ENCODE data around the gene CTXN3. TPM values are rescaled to one million over a fixed set of nuclear protein-coding genes. Genes with fewer than 3 reads are reported as not detected.
A peak's percentile ranks its signal among the peaks of the same experiment; 100 is the strongest.

CTXN3 gene
- total RNA-seq (ENCODE audit: unreplicated experiment) = not detected
- long read RNA-seq = 0 reads

DNA sequence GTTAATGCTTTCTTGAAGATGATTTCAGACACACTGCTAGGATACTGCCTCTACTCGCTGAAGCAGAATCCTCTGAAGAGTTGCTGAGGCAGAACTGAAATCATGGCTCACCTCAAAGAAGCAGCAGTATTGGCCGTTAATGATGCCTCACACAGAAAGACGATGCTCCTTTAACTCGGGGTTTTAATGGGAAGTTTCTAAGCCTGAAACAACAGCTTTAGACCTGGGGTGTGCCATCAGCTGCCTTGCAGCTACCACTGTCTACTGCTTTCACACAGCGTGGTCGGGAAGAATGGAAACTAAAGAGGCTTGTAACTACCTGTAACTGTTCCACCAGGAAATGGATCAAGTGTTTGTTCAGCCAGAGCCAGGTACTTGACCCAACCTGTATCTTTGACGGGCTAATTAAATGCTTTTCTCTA is at the start of gene CTXN3:
TSS of gene CTXN3 (plus strand) at position 65 of the 422 bp plus-strand sequence. CDS start 8,440 bp downstream, outside the sequence.
- Mint-ChIP-seq H3K4me1 (ENCODE audit: low read depth, unreplicated experiment) (peaks cover 25% of the 10 kb centered on the region), H3K9me3 (ENCODE audit: unreplicated experiment) (peaks cover 2% of the 10 kb centered on the region), H3K27me3 (ENCODE audit: unreplicated experiment) (no peaks in the 10 kb centered on the region), H3K36me3 (ENCODE audit: unreplicated experiment) (no peaks in the 10 kb centered on the region), H3K4me3 (ENCODE audit: unreplicated experiment) (peak within 1 kb of the TSS; percentile 41), H3K27ac (ENCODE audit: unreplicated experiment) (no peak within 1 kb of the TSS)
- no peak for TF ChIP-seq CTCF (IDR thresholded peaks at IDR 0.05; ENCODE audit: partially characterized antibody, unreplicated experiment)
- no peak for DNase-seq

DNA sequence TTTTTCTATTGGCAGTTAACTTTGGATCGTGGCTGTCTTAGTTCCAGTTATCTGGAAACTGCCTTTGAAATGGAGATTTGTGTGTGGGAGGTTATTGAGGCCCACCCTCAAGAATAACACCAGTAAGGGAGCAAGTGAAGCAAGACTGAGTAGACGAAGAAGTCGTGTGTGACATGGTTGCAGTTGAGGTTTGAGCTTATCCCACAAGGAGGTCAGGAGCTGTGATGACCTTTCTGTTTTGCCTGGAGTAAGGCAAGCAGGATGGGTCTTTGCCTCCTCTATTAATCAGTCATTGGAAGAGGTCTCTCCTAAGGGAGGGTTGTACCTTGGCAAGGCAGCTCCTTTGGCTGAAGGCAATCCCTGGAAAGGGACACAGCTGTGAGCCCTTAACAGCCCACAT is 49.6 kb upstream of the CTXN3 start:
- no peaks in the 10 kb centered on the region for H3K36me3 Mint-ChIP-seq (ENCODE audit: unreplicated experiment)
- H3K27me3 Mint-ChIP-seq (ENCODE audit: unreplicated experiment) = no peaks in the 10 kb centered on the region
- H3K27ac Mint-ChIP-seq (ENCODE audit: unreplicated experiment) = no peak overlapping the region
- no peak for TF ChIP-seq CTCF (IDR thresholded peaks at IDR 0.05; ENCODE audit: partially characterized antibody, unreplicated experiment)
- no peak overlapping the region for H3K4me3 Mint-ChIP-seq (ENCODE audit: unreplicated experiment)
- DNase-seq = no peak
- H3K9me3 Mint-ChIP-seq (ENCODE audit: unreplicated experiment) = no peaks in the 10 kb centered on the region
- H3K4me1 Mint-ChIP-seq (ENCODE audit: low read depth, unreplicated experiment) = peaks cover 7% of the 10 kb centered on the region

DNA sequence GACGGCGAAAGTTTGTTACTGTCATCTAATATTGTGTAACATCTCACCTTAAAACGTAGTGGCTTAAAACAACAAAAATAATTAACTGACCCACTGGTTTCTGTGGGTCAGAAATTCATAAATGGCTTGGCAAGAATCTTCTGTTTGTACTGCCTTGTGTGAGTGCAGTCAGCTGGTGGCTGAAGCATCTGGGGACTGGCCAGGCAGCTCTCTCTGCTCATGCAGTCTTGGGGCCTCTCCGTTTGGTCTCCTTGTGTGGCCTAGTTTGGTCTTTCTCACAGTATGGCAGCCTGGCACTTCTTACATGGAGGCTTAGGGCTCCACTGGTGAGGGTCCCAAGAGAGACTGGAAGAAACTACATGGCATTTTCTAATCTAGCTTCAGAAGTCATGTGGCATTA is 49.0 kb upstream of the CTXN3 start:
- peaks cover 7% of the 10 kb centered on the region for H3K4me1 Mint-ChIP-seq (ENCODE audit: low read depth, unreplicated experiment)
- DNase-seq = no peak
- H3K27ac Mint-ChIP-seq (ENCODE audit: unreplicated experiment) = no peak overlapping the region
- H3K9me3 Mint-ChIP-seq (ENCODE audit: unreplicated experiment) = no peaks in the 10 kb centered on the region
- no peak overlapping the region for H3K4me3 Mint-ChIP-seq (ENCODE audit: unreplicated experiment)
- TF ChIP-seq CTCF (IDR thresholded peaks at IDR 0.05; ENCODE audit: partially characterized antibody, unreplicated experiment) = no peak
- no peaks in the 10 kb centered on the region for H3K27me3 Mint-ChIP-seq (ENCODE audit: unreplicated experiment)
- H3K36me3 Mint-ChIP-seq (ENCODE audit: unreplicated experiment) = no peaks in the 10 kb centered on the region

DNA sequence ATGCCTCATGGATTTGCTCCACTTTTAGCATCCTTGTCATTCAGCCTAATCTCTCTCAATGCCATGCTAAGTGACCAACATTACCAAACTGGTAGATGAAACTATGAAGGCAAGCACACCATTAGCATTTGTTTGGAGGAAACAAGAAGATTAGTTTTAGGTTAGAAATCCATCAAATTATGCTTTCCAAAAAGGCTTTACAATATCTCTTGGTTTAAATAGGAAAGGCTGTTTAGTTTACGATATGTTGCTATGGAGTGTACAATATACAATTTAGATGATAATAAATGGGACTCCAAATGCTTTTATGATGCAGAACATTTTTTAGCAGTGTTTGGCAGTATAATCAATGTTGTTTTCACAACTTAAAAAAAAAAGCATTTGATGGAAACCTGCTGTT is 47.8 kb upstream of the CTXN3 start:
- Mint-ChIP-seq H3K4me3 (ENCODE audit: unreplicated experiment) (no peak overlapping the region), H3K4me1 (ENCODE audit: low read depth, unreplicated experiment) (peaks cover 1% of the 10 kb centered on the region), H3K27ac (ENCODE audit: unreplicated experiment) (no peak overlapping the region), H3K27me3 (ENCODE audit: unreplicated experiment) (no peaks in the 10 kb centered on the region), H3K9me3 (ENCODE audit: unreplicated experiment) (no peaks in the 10 kb centered on the region), H3K36me3 (ENCODE audit: unreplicated experiment) (no peaks in the 10 kb centered on the region)
- DNase-seq = no peak
- no peak for TF ChIP-seq CTCF (IDR thresholded peaks at IDR 0.05; ENCODE audit: partially characterized antibody, unreplicated experiment)

DNA sequence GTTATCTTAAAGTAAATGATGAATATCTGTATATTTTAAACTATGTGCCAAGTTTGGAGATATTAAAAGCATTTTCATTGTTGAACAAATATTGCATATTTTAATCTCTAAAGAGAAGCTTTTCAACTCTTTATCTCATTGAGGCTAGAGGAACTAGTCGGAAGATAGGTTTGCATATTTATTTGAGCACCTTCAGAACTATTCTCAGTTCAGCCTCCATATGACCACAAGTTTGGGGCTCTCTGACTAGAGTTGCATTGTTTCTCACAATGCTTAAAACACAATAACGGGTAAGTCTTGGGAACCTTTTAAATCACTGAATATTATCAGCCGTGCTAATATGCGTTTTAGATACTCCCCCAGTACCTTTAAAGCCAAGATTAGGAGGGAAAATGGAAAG is 47.3 kb upstream of the CTXN3 start:
- Mint-ChIP-seq H3K27ac (ENCODE audit: unreplicated experiment) (no peak overlapping the region), H3K4me1 (ENCODE audit: low read depth, unreplicated experiment) (peaks cover 1% of the 10 kb centered on the region), H3K4me3 (ENCODE audit: unreplicated experiment) (no peak overlapping the region), H3K27me3 (ENCODE audit: unreplicated experiment) (no peaks in the 10 kb centered on the region), H3K9me3 (ENCODE audit: unreplicated experiment) (no peaks in the 10 kb centered on the region), H3K36me3 (ENCODE audit: unreplicated experiment) (no peaks in the 10 kb centered on the region)
- no peak for TF ChIP-seq CTCF (IDR thresholded peaks at IDR 0.05; ENCODE audit: partially characterized antibody, unreplicated experiment)
- DNase-seq = no peak

Measured in glutamatergic neuron (in vitro differentiated cells).